ENCODE measurements around the gene GRK1. TPM values are rescaled to one million over a fixed set of nuclear protein-coding genes. Genes with fewer than 3 reads are reported as not detected.

The GRK1 gene
- total and polyA plus RNA-seq, 2 of the 4 experiments (the other 2 are of a cell fraction), result not detected

DNA sequence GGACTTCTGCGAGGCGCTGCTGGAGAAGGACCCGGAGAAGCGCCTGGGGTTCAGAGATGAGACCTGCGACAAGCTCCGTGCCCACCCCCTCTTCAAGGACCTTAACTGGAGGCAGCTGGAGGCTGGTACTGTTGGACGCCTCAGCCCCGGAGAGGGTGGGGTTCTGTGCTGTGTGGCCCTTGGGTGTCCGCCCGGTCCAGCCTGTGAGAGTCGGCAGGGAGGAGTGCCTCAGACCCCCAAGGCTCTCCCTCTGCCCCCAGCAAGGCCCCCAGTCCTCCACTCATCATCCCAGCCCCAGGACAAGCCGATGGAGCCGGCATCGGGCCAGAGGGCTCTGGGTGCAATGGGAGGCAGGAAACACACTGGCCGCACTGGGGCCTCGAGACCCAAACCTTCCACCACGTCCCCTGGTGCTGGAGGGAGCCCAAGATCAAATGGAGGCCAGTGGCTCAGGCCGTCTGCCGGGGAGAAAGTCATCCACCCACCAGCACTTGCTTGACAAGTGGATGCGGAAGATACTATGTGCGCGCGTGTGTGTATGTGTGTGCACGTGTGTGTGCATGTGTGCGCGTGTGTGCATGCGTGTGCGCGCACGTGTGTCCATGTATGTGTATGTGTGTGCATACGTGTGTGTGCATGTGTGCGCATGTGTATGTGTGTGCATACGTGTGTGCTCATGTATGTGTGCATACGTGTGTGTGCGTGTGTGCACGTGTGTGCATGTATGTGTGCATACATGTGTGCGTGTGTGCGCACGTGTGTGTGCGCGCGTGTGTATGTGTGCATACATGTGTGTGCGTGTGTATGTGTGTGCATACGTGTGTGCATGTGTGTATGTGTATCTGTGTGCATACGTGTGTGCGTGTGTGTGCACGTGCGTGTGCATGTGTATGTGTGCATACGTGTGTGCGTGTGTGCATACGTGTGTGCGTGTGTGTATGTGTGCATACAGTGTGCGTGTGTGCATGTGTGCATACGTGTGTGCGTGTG, 66.2 kb downstream of the GRK1 start (continued):
- no peak for TF ChIP-seq POLR2A (IDR thresholded peaks at IDR 0.05; ENCODE audit: low read depth, low read length)
- no peak for TF ChIP-seq SMC3 (IDR thresholded peaks at IDR 0.05; ENCODE audit: low read depth, low read length)

DNA sequence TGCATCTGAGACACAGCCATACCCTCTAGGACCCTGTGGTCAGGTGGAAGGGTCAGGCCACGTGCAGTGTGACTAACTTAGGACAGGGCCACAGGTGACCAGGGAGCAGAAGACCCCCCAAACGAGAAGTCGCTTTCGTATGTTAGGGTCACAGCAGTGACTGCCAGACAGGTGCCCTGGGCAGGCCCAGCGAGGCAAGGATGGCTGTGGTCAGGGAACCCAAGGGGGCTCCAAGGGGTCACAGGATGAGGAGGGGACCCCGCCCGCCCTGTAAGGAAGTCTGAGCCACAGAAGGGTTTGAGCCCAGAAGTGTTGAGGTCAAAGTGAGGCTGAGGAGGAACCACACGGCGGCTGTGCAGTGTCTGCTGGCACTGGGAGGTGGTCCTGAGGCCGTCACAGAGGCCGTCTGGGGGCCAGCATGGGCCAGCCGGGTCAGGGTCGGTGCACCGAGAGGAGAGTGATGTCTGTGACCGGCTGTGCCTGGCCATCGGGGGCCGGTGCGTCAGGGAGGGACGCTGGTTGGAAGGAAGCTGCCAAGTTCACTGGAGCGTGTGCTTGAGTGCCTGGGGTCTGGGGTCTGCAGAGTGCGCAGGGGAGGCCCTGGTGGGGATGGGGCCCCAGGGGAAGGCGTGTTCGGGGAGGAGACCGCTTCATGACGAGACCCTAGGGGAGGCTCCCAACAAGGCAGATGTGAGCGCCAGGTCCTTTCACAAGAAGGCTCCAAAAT, 67.2 kb downstream of the GRK1 start:
- Histone ChIP-seq H3K18ac (ENCODE audit: low read depth, low read length) (no peak overlapping the region), H3K4me1 (ENCODE audit: control insufficient read depth, insufficient read depth, low read length) (no peaks in the 10 kb centered on the region; the same call in 1 of the 2 replicates), H4K8ac (ENCODE audit: low read depth in 2 of 2, low read length in 2 of 2) (no peak overlapping the region), H2AK9ac (replicated peaks; ENCODE audit: low read depth, low read length, poor library complexity) (no peak overlapping the region), H2BK15ac (ENCODE audit: low read depth, low read length) (no peak overlapping the region), H3K27ac (ENCODE audit: insufficient read depth, low read length) (no peak overlapping the region), H2AFZ (replicated peaks; ENCODE audit: low read length, poor library complexity) (no peak overlapping the region), H2BK120ac (ENCODE audit: low read depth, low read length) (no peak overlapping the region), H4K20me1 (ENCODE audit: insufficient read depth, low read length) (0 out of 2 replicates have a peak, but pooled peaks cover 4% of the 10 kb centered on the region), H3K36me3 (ENCODE audit: control insufficient read depth, insufficient read depth, low read length) (no peaks in the 10 kb centered on the region), H3K9ac (ENCODE audit: low read depth, low read length) (no peak overlapping the region), H3K14ac (replicated peaks; ENCODE audit: low read depth, low read length) (no peak overlapping the region), H3K79me1 (ENCODE audit: low read depth in 1 of 2, low read length in 2 of 2) (no peaks in the 10 kb centered on the region), H3K4ac (ENCODE audit: low read depth, low read length) (no peak overlapping the region), H3K9me1 (ENCODE audit: insufficient read depth, low read length) (peaks cover 6% of the 10 kb centered on the region; the same call in 1 of the 2 replicates), H4K5ac (ENCODE audit: low read depth, low read length) (no peak overlapping the region), H3K56ac (ENCODE audit: extremely low read depth, insufficient read depth, low read length) (no peak overlapping the region), H3K27me3 (ENCODE audit: control insufficient read depth, insufficient read depth, low read length) (peaks cover 43% of the 10 kb centered on the region), H4K91ac (ENCODE audit: insufficient read depth, low read depth, low read length) (no peak overlapping the region), H3K4me2 (ENCODE audit: low read depth, low read length) (no peak overlapping the region), H2BK5ac (ENCODE audit: low read depth, low read length, poor library complexity, severe bottlenecking) (no peak overlapping the region), H2AK5ac (ENCODE audit: low read depth, low read length) (no peak overlapping the region), H3K23ac (ENCODE audit: low read depth, low read length) (no peak overlapping the region), H3K9me3 (ENCODE audit: control insufficient read depth, insufficient read depth, low read length) (no peaks in the 10 kb centered on the region), H3K4me3 (ENCODE audit: insufficient read depth, low read depth, low read length) (no peak overlapping the region), H2BK20ac (ENCODE audit: low read depth, low read length) (no peak overlapping the region)
- WGBS, 2 experiments (ENCODE audit: extremely low coverage in 2 of 2, insufficient read length in 1 of 2), result 71% methylated on average over 18 of the region's 26 CpGs; no CpG with 5 or more reads in 1 of the 2 experiments
- intact Hi-C loops (cut with micrococcal nuclease) (no loop called here), in situ Hi-C loops (cut with MboI; ENCODE audit: low sequenced_read_pairs) (no loop called here), dilution Hi-C loops (cut with HindIII; ENCODE audit: low sequenced_read_pairs, unreplicated experiment) (no loop called here)
- POLR2A ChIA-PET (ENCODE audit: unreplicated experiment), result no interaction called here
- ATAC-seq (ENCODE audit: low read depth) (no peak), DNase-seq (no peak)
- CTCF ChIA-PET, result no interaction called here
- no TSS peak for BruUV-seq (replicated peaks)
- TF ChIP-seq MAZ (IDR thresholded peaks at IDR 0.05; ENCODE audit: borderline replicate concordance, low read depth, low read length) (no peak), NFE2L2 (IDR thresholded peaks at IDR 0.05; ENCODE audit: low read depth, low read length) (no peak), MAFK (IDR thresholded peaks at IDR 0.05; ENCODE audit: low read depth, low read length) (no peak), RAD21 (IDR thresholded peaks at IDR 0.05; ENCODE audit: low read length) (no peak), FOS (IDR thresholded peaks at IDR 0.05; ENCODE audit: low read depth, low read length) (no peak), MXI1 (IDR thresholded peaks at IDR 0.05; ENCODE audit: borderline replicate concordance, low read depth, low read length) (no peak), RCOR1 (IDR thresholded peaks at IDR 0.05; ENCODE audit: insufficient replicate concordance, low read length) (no peak), CHD1 (IDR thresholded peaks at IDR 0.05; ENCODE audit: low read depth, low read length) (no peak), BHLHE40 (IDR thresholded peaks at IDR 0.05; ENCODE audit: low read depth, low read length) (no peak)
- TF ChIP-seq, protein P1, sequence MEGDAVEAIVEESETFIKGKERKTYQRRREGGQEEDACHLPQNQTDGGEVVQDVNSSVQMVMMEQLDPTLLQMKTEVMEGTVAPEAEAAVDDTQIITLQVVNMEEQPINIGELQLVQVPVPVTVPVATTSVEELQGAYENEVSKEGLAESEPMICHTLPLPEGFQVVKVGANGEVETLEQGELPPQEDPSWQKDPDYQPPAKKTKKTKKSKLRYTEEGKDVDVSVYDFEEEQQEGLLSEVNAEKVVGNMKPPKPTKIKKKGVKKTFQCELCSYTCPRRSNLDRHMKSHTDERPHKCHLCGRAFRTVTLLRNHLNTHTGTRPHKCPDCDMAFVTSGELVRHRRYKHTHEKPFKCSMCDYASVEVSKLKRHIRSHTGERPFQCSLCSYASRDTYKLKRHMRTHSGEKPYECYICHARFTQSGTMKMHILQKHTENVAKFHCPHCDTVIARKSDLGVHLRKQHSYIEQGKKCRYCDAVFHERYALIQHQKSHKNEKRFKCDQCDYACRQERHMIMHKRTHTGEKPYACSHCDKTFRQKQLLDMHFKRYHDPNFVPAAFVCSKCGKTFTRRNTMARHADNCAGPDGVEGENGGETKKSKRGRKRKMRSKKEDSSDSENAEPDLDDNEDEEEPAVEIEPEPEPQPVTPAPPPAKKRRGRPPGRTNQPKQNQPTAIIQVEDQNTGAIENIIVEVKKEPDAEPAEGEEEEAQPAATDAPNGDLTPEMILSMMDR (conservative IDR thresholded peaks at IDR 0.05; ENCODE audit: low read depth, low read length), result no peak
- TF ChIP-seq, protein P2, sequence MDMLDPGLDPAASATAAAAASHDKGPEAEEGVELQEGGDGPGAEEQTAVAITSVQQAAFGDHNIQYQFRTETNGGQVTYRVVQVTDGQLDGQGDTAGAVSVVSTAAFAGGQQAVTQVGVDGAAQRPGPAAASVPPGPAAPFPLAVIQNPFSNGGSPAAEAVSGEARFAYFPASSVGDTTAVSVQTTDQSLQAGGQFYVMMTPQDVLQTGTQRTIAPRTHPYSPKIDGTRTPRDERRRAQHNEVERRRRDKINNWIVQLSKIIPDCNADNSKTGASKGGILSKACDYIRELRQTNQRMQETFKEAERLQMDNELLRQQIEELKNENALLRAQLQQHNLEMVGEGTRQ (IDR thresholded peaks at IDR 0.05; ENCODE audit: low read depth, low read length), result no peak

Data from IMR-90 (cell line).